ENCODE measurements around the gene CDK2. TPM values are rescaled to one million over a fixed set of nuclear protein-coding genes. Genes with fewer than 3 reads are reported as not detected.
"Not testable (repeated sequence)": the region's sequence is repeated elsewhere in the genome, so short reads cannot be mapped to it uniquely, and the experiment has no call there.

CDK2 gene
- total RNA-seq: 28.0 TPM
- long read RNA-seq, transcript CDK2-201 (7 exons, 2,296 nt): major isoform, 40 of 52 reads
- long read RNA-seq, partial matches to known transcripts: 2 of 52 reads
- long read RNA-seq, other reads (novel, unspliced or antisense): 4 of 52 reads

- intact Hi-C loops (cut with DNase I): no loop called here
- ATAC-seq (peak; percentile 98), DNase-seq (peak; percentile 95)
- no peak for TF ChIP-seq CTCF (IDR thresholded peaks at IDR 0.05)
- H3K27ac ChIP-seq: peak within 1 kb of the TSS; percentile 83
- H3K27me3 ChIP-seq: no peaks in the 10 kb centered on the region
- H3K4me1 ChIP-seq: peaks cover 13% of the 10 kb centered on the region
- no peaks in the 10 kb centered on the region for H3K36me3 ChIP-seq
- peak within 1 kb of the TSS; percentile 99 for H3K4me3 ChIP-seq
- no peaks in the 10 kb centered on the region for H3K9me3 ChIP-seq
Measured at GRCh38 chr12:55966408-55967281, at the start of gene CDK2. TSS of gene CDK2 (plus strand) at chr12:55966830. CDS start at chr12:55967009, 179 bp downstream.

- H3K27ac ChIP-seq; H3K27me3 ChIP-seq; H3K4me3 ChIP-seq; ATAC-seq; DNase-seq; intact Hi-C loops (cut with DNase I); H3K9me3 ChIP-seq; H3K4me1 ChIP-seq: not testable (repeated sequence)
- H3K36me3 ChIP-seq: peaks cover 33% of the 10 kb centered on the region
Measured at GRCh38 chr12:55919032-55919431, 47.6 kb upstream of the CDK2 start.

- ATAC-seq (no peak), DNase-seq (no peak)
- intact Hi-C loops (cut with DNase I): loop anchor here (10.0 kb wide), 1 partner anchor 87 kb away; no protein-coding TSS in a partner anchor
- Histone ChIP-seq H3K4me1 (peaks cover 5% of the 10 kb centered on the region), H3K27ac (no peak overlapping the region), H3K36me3 (peaks cover 24% of the 10 kb centered on the region), H3K4me3 (no peak overlapping the region), H3K27me3 (no peaks in the 10 kb centered on the region), H3K9me3 (no peaks in the 10 kb centered on the region)
- TF ChIP-seq CTCF (IDR thresholded peaks at IDR 0.05): no peak
Measured at GRCh38 chr12:55922126-55922525, 44.5 kb upstream of the CDK2 start.

- not testable (repeated sequence) for H3K4me3 ChIP-seq, DNase-seq, H3K9me3 ChIP-seq, H3K27me3 ChIP-seq, ATAC-seq, H3K4me1 ChIP-seq, H3K27ac ChIP-seq
- intact Hi-C loops (cut with DNase I): loop anchor here (10.0 kb wide), 1 partner anchor 89 kb away; no protein-coding TSS in a partner anchor
- peaks cover 24% of the 10 kb centered on the region for H3K36me3 ChIP-seq
Measured at GRCh38 chr12:55923648-55924047, 43.0 kb upstream of the CDK2 start.

- TF ChIP-seq CTCF (IDR thresholded peaks at IDR 0.05): no peak
- Histone ChIP-seq H3K4me1 (peaks cover 27% of the 10 kb centered on the region), H3K27ac (no peak overlapping the region), H3K9me3 (no peaks in the 10 kb centered on the region), H3K4me3 (no peak overlapping the region), H3K36me3 (peaks cover 24% of the 10 kb centered on the region), H3K27me3 (no peaks in the 10 kb centered on the region)
- ATAC-seq (no peak), DNase-seq (no peak)
- intact Hi-C loops (cut with DNase I): loop anchor here (10.0 kb wide), 1 partner anchor 91 kb away; no protein-coding TSS in a partner anchor
Measured at GRCh38 chr12:55925371-55925770, 41.3 kb upstream of the CDK2 start.

GRCh38 chr12:55925870-55926737 lies 40.5 kb upstream of the CDK2 start:
- Histone ChIP-seq H3K27ac (peak overlapping the region; percentile 98), H3K4me1 (peaks cover 34% of the 10 kb centered on the region), H3K9me3 (no peaks in the 10 kb centered on the region), H3K4me3 (peak overlapping the region; percentile 97), H3K27me3 (no peaks in the 10 kb centered on the region), H3K36me3 (peaks cover 24% of the 10 kb centered on the region)
- no peak for TF ChIP-seq CTCF (IDR thresholded peaks at IDR 0.05)
- no peak for ATAC-seq
- intact Hi-C loops (cut with DNase I): loop anchor here (10.0 kb wide), 1 partner anchor 91 kb away; no protein-coding TSS in a partner anchor
- no peak for DNase-seq
